Loucy (cell line): ENCODE data around the gene CD44.

ENCODE experiments used
- H2AFZ ChIP-seq: fragments of 200-600 bp; sonication (generic); 2 replicates; pipeline ENCODE4 v1.6.0; 2016; ENCODE audit warnings: antibody characterized with exemption, mild to moderate bottlenecking, low read length, moderate library complexity
- H3F3A ChIP-seq: fragments of 200-600 bp; 2 replicates; pipeline ENCODE4 v1.6.0; 2016; ENCODE audit warnings: antibody characterized with exemption, low read depth, mild to moderate bottlenecking
- H3K27me3 ChIP-seq: fragments of 200-600 bp; sonication (generic); 2 replicates; pipeline ENCODE4 v1.6.1; 2014; ENCODE audit warnings: low read length, mild to moderate bottlenecking; ENCODE audit not compliant: insufficient read depth, poor library complexity, severe bottlenecking
- H3K36me3 ChIP-seq: fragments of 200-600 bp; sonication (generic); 2 replicates; pipeline ENCODE4 v1.6.1; 2016; ENCODE audit warnings: low read length; ENCODE audit not compliant: insufficient read depth
- H3K4me1 ChIP-seq: fragments of 200-600 bp; sonication (generic); 2 replicates; pipeline ENCODE4 v1.5.1; 2014; ENCODE audit warnings: low read length, mild to moderate bottlenecking; ENCODE audit not compliant: insufficient read depth, poor library complexity, severe bottlenecking
- H3K4me2 ChIP-seq: fragments of 200-600 bp; sonication (generic); 2 replicates; pipeline ENCODE4 v1.6.0; 2014; ENCODE audit warnings: antibody characterized with exemption, low read length, low read depth, mild to moderate bottlenecking; ENCODE audit not compliant: poor library complexity, severe bottlenecking
- H3K4me3 ChIP-seq: fragments of 200-600 bp; sonication (generic); 2 replicates; pipeline ENCODE4 v1.5.1; 2014; ENCODE audit warnings: low read length, mild to moderate bottlenecking, mixed read lengths; ENCODE audit not compliant: poor library complexity, severe bottlenecking
- H3K79me2 ChIP-seq: fragments of 200-600 bp; sonication (generic); 2 replicates; pipeline ENCODE4 v1.6.1; 2014; ENCODE audit warnings: low read length; ENCODE audit not compliant: insufficient read depth
- H3K9ac ChIP-seq: fragments of 200-600 bp; sonication (generic); 2 replicates; pipeline ENCODE4 v1.6.0; 2014; ENCODE audit warnings: mild to moderate bottlenecking, low read depth, low read length, moderate library complexity; ENCODE audit not compliant: poor library complexity, severe bottlenecking
- H3K9me2 ChIP-seq: fragments of 200-600 bp; sonication (generic); replicated peaks from 2 replicates; pipeline ENCODE4 v1.6.1; 2016; ENCODE audit warnings: low read depth, low read length, mixed read lengths
- H3K9me3 ChIP-seq: fragments of 200-600 bp; sonication (generic); 2 replicates; pipeline ENCODE4 v1.6.1; 2014; ENCODE audit warnings: mild to moderate bottlenecking, antibody characterized with exemption, low read length, low read depth; ENCODE audit not compliant: insufficient read depth
- H4K20me1 ChIP-seq: fragments of 200-600 bp; sonication (generic); 2 replicates; pipeline ENCODE4 v1.6.0; 2014; ENCODE audit warnings: antibody characterized with exemption, low read length, mild to moderate bottlenecking; ENCODE audit not compliant: insufficient read depth, poor library complexity, severe bottlenecking
- CTCF ChIP-seq: fragments of 200-600 bp; sonication (generic); conservative IDR thresholded peaks from 2 replicates; pipeline ENCODE4 v1.5.1; 2014; ENCODE audit warnings: mild to moderate bottlenecking, antibody characterized with exemption, low read length
- EZH2phosphoT487 ChIP-seq: fragments of 200-600 bp; IDR thresholded peaks from 2 replicates; pipeline ENCODE4 v1.6.1; 2018; ENCODE audit warnings: antibody characterized with exemption, mild to moderate bottlenecking, moderate library complexity, borderline replicate concordance

CD44 gene

GRCh38 chr11:35096723-35097122 lies 42.2 kb upstream of the CD44 start:
- Histone ChIP-seq H3K4me1 (peaks cover 4% of the 10 kb centered on the region), H3K9ac (no peak overlapping the region)

GRCh38 chr11:35097814-35098455 lies 41.0 kb upstream of the CD44 start:
- Histone ChIP-seq H3K36me3 (no peaks in the 10 kb centered on the region), H2AFZ (no peak overlapping the region), H3K4me1 (peaks cover 4% of the 10 kb centered on the region), H3F3A (no peaks in the 10 kb centered on the region), H3K79me2 (no peaks in the 10 kb centered on the region), H3K9me3 (no peaks in the 10 kb centered on the region), H3K4me2 (no peak overlapping the region), H3K9me2 (no peaks in the 10 kb centered on the region), H3K4me3 (no peak overlapping the region), H3K9ac (no peak overlapping the region), H3K27me3 (no peaks in the 10 kb centered on the region), H4K20me1 (no peaks in the 10 kb centered on the region)
- TF ChIP-seq CTCF (no peak), EZH2phosphoT487 (no peak)

More at GRCh38 chr11:35096723-35097122, 42.2 kb upstream of the CD44 start:
- H3K79me2 ChIP-seq, result no peaks in the 10 kb centered on the region
- no peak overlapping the region for H3K4me3 ChIP-seq
- H2AFZ ChIP-seq, result no peak overlapping the region
- H3K27me3 ChIP-seq, result no peaks in the 10 kb centered on the region
- TF ChIP-seq CTCF (no peak), EZH2phosphoT487 (no peak)
- H3F3A ChIP-seq, result no peaks in the 10 kb centered on the region
- H3K9me3 ChIP-seq, result no peaks in the 10 kb centered on the region
- no peaks in the 10 kb centered on the region for H4K20me1 ChIP-seq
- no peaks in the 10 kb centered on the region for H3K9me2 ChIP-seq
- no peak overlapping the region for H3K4me2 ChIP-seq
- H3K36me3 ChIP-seq, result no peaks in the 10 kb centered on the region

GRCh38 chr11:35098855-35099254 lies 40.1 kb upstream of the CD44 start:
- no peaks in the 10 kb centered on the region for H3K36me3 ChIP-seq
- no peaks in the 10 kb centered on the region for H3K79me2 ChIP-seq
- no peak overlapping the region for H3K9ac ChIP-seq
- no peak overlapping the region for H3K4me2 ChIP-seq
- no peaks in the 10 kb centered on the region for H4K20me1 ChIP-seq
- H3K9me3 ChIP-seq, result no peaks in the 10 kb centered on the region
- no peaks in the 10 kb centered on the region for H3F3A ChIP-seq
- no peaks in the 10 kb centered on the region for H3K27me3 ChIP-seq
- peaks cover 4% of the 10 kb centered on the region for H3K4me1 ChIP-seq
- no peak overlapping the region for H2AFZ ChIP-seq
- no peaks in the 10 kb centered on the region for H3K9me2 ChIP-seq
- H3K4me3 ChIP-seq, result no peak overlapping the region
- TF ChIP-seq CTCF (no peak), EZH2phosphoT487 (no peak)
